ENCODE measurements around the gene TASOR2. TPM values are rescaled to one million over a fixed set of nuclear protein-coding genes. Genes with fewer than 3 reads are reported as not detected.

TASOR2 gene
- total and polyA plus RNA-seq, 9 of the 15 experiments (the other 6 are each of a cell fraction or from before 2014, with no cell fraction given): 12.7 to 75.3 (median 52.3) TPM

DNA sequence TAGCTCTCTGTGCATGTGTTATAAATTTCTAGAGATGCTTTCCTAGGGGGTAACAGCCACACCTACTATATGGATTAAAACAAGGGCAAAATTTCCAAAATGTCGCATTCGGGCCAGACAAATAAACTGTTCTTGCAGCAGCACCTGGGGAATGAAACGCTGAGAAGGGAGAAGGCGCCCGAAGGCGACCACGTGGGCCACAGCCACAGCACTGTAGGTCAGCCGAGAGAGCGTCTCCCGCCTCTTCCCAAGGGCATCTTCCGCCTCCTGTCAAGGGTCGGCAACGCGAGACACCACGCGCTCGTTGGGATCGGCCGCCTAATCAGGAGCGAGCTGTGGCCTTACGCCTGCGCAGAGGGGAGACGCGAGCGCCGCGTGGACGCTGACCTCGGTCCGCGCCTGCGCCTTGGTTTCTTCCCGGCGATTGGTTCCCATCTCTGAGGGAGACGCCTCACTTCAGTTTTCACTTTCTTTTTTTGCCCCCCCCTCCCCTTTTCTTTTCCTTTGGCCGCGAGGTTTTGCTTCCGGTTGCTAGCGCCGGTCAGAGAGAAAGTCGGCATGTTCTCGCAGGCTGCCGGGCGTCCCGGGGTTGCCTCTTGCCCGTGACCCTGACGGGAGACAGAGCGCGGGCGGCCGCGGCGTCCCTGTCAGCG is at the start of gene TASOR2 (continued):
- TF ChIP-seq, protein P1, sequence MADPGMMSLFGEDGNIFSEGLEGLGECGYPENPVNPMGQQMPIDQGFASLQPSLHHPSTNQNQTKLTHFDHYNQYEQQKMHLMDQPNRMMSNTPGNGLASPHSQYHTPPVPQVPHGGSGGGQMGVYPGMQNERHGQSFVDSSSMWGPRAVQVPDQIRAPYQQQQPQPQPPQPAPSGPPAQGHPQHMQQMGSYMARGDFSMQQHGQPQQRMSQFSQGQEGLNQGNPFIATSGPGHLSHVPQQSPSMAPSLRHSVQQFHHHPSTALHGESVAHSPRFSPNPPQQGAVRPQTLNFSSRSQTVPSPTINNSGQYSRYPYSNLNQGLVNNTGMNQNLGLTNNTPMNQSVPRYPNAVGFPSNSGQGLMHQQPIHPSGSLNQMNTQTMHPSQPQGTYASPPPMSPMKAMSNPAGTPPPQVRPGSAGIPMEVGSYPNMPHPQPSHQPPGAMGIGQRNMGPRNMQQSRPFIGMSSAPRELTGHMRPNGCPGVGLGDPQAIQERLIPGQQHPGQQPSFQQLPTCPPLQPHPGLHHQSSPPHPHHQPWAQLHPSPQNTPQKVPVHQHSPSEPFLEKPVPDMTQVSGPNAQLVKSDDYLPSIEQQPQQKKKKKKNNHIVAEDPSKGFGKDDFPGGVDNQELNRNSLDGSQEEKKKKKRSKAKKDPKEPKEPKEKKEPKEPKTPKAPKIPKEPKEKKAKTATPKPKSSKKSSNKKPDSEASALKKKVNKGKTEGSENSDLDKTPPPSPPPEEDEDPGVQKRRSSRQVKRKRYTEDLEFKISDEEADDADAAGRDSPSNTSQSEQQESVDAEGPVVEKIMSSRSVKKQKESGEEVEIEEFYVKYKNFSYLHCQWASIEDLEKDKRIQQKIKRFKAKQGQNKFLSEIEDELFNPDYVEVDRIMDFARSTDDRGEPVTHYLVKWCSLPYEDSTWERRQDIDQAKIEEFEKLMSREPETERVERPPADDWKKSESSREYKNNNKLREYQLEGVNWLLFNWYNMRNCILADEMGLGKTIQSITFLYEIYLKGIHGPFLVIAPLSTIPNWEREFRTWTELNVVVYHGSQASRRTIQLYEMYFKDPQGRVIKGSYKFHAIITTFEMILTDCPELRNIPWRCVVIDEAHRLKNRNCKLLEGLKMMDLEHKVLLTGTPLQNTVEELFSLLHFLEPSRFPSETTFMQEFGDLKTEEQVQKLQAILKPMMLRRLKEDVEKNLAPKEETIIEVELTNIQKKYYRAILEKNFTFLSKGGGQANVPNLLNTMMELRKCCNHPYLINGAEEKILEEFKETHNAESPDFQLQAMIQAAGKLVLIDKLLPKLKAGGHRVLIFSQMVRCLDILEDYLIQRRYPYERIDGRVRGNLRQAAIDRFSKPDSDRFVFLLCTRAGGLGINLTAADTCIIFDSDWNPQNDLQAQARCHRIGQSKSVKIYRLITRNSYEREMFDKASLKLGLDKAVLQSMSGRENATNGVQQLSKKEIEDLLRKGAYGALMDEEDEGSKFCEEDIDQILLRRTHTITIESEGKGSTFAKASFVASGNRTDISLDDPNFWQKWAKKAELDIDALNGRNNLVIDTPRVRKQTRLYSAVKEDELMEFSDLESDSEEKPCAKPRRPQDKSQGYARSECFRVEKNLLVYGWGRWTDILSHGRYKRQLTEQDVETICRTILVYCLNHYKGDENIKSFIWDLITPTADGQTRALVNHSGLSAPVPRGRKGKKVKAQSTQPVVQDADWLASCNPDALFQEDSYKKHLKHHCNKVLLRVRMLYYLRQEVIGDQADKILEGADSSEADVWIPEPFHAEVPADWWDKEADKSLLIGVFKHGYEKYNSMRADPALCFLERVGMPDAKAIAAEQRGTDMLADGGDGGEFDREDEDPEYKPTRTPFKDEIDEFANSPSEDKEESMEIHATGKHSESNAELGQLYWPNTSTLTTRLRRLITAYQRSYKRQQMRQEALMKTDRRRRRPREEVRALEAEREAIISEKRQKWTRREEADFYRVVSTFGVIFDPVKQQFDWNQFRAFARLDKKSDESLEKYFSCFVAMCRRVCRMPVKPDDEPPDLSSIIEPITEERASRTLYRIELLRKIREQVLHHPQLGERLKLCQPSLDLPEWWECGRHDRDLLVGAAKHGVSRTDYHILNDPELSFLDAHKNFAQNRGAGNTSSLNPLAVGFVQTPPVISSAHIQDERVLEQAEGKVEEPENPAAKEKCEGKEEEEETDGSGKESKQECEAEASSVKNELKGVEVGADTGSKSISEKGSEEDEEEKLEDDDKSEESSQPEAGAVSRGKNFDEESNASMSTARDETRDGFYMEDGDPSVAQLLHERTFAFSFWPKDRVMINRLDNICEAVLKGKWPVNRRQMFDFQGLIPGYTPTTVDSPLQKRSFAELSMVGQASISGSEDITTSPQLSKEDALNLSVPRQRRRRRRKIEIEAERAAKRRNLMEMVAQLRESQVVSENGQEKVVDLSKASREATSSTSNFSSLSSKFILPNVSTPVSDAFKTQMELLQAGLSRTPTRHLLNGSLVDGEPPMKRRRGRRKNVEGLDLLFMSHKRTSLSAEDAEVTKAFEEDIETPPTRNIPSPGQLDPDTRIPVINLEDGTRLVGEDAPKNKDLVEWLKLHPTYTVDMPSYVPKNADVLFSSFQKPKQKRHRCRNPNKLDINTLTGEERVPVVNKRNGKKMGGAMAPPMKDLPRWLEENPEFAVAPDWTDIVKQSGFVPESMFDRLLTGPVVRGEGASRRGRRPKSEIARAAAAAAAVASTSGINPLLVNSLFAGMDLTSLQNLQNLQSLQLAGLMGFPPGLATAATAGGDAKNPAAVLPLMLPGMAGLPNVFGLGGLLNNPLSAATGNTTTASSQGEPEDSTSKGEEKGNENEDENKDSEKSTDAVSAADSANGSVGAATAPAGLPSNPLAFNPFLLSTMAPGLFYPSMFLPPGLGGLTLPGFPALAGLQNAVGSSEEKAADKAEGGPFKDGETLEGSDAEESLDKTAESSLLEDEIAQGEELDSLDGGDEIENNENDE (IDR thresholded peaks at IDR 0.05; ENCODE audit: low read depth, low read length): no peak
- TF ChIP-seq ZNF354B (CRISPR knock-in tag; IDR thresholded peaks at IDR 0.05): 0 out of 2 replicates have a peak, but pooled peaks have one; percentile 57
- TF ChIP-seq, protein P2, sequence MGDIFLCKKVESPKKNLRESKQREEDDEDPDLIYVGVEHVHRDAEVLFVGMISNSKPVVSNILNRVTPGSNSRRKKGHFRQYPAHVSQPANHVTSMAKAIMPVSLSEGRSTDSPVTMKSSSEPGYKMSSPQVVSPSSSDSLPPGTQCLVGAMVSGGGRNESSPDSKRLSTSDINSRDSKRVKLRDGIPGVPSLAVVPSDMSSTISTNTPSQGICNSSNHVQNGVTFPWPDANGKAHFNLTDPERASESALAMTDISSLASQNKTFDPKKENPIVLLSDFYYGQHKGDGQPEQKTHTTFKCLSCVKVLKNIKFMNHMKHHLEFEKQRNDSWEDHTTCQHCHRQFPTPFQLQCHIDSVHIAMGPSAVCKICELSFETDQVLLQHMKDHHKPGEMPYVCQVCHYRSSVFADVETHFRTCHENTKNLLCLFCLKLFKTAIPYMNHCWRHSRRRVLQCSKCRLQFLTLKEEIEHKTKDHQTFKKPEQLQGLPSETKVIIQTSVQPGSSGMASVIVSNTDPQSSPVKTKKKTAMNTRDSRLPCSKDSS (IDR thresholded peaks at IDR 0.05; ENCODE audit: low read depth, partially characterized antibody): no peak
- TF ChIP-seq, protein P3, sequence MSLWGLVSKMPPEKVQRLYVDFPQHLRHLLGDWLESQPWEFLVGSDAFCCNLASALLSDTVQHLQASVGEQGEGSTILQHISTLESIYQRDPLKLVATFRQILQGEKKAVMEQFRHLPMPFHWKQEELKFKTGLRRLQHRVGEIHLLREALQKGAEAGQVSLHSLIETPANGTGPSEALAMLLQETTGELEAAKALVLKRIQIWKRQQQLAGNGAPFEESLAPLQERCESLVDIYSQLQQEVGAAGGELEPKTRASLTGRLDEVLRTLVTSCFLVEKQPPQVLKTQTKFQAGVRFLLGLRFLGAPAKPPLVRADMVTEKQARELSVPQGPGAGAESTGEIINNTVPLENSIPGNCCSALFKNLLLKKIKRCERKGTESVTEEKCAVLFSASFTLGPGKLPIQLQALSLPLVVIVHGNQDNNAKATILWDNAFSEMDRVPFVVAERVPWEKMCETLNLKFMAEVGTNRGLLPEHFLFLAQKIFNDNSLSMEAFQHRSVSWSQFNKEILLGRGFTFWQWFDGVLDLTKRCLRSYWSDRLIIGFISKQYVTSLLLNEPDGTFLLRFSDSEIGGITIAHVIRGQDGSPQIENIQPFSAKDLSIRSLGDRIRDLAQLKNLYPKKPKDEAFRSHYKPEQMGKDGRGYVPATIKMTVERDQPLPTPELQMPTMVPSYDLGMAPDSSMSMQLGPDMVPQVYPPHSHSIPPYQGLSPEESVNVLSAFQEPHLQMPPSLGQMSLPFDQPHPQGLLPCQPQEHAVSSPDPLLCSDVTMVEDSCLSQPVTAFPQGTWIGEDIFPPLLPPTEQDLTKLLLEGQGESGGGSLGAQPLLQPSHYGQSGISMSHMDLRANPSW (CRISPR knock-in tag; IDR thresholded peaks at IDR 0.05): no peak
- TF ChIP-seq, protein P4, sequence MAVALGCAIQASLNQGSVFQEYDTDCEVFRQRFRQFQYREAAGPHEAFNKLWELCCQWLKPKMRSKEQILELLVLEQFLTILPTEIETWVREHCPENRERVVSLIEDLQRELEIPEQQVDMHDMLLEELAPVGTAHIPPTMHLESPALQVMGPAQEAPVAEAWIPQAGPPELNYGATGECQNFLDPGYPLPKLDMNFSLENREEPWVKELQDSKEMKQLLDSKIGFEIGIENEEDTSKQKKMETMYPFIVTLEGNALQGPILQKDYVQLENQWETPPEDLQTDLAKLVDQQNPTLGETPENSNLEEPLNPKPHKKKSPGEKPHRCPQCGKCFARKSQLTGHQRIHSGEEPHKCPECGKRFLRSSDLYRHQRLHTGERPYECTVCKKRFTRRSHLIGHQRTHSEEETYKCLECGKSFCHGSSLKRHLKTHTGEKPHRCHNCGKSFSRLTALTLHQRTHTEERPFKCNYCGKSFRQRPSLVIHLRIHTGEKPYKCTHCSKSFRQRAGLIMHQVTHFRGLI (CRISPR knock-in tag; IDR thresholded peaks at IDR 0.05): peak; percentile 80
- no peak for TF ChIP-seq EWSR1 (IDR thresholded peaks at IDR 0.05; ENCODE audit: borderline replicate concordance, low read depth, partially characterized antibody)
- TF ChIP-seq MAZ (CRISPR knock-in tag; conservative IDR thresholded peaks at IDR 0.05 in 1 of 2, IDR thresholded peaks at IDR 0.05 in 1 of 2): peak; percentile 64 to 84; a peak in 3 of 4 replicates
- no peak for TF ChIP-seq DIDO1 (tag; IDR thresholded peaks at IDR 0.05; ENCODE audit: low read depth)
- no peak for TF ChIP-seq SMC3 (conservative IDR thresholded peaks at IDR 0.05; ENCODE audit: insufficient read depth, low read depth, low read length)

Measured in K562 (cell line).